ENCODE data around the gene SYNE2.

GRCh38 chr14:63857466-63858030 lies 4.7 kb downstream of the SYNE2 start:
- no peak for TF ChIP-seq POLR2A (IDR thresholded peaks at IDR 0.05)
- no peak for TF ChIP-seq CTCF (IDR thresholded peaks at IDR 0.05)
